Suppressor macrophage treated with lipopolysaccharide for 4 hours (primary cell): Measurements from ENCODE around the gene OLA1.

Experiments
- DNase-seq: peaks from one replicate; pipeline ENCODE4 v3.0.0-alpha.2; 2020

The OLA1 gene

GRCh38 chr2:174112073-174112472, 136.3 kb downstream of the OLA1 start:
- DNase-seq, result peak; percentile 28

- no peak for DNase-seq
Measured at GRCh38 chr2:174108579-174108978, 139.8 kb downstream of the OLA1 start.

- no peak for DNase-seq
Measured at GRCh38 chr2:174106736-174107135, 141.6 kb downstream of the OLA1 start.

- no peak for DNase-seq
Measured at GRCh38 chr2:174094542-174094941, 153.8 kb downstream of the OLA1 start.

- DNase-seq, result peak; percentile 22
Measured at GRCh38 chr2:174090476-174090875, 157.9 kb downstream of the OLA1 start.

- DNase-seq, result no peak
Measured at GRCh38 chr2:174088706-174089460, 159.4 kb downstream of the OLA1 start.

- no peak for DNase-seq
Measured at GRCh38 chr2:174086708-174087107, 161.6 kb downstream of the OLA1 start.

GRCh38 chr2:174085781-174086180, 162.6 kb downstream of the OLA1 start:
- no peak for DNase-seq

GRCh38 chr2:174083843-174084458, 164.4 kb downstream of the OLA1 start:
- DNase-seq, result no peak

- no peak for DNase-seq
Measured at GRCh38 chr2:174080672-174081121, 167.6 kb downstream of the OLA1 start.

- DNase-seq, result peak; percentile 21
Measured at GRCh38 chr2:174078275-174078674, 170.1 kb downstream of the OLA1 start.

GRCh38 chr2:174076975-174077374, 171.4 kb downstream of the OLA1 start:
- DNase-seq, result no peak

GRCh38 chr2:174076040-174076439, 172.3 kb downstream of the OLA1 start:
- DNase-seq, result no peak

- DNase-seq, result no peak
Measured at GRCh38 chr2:174074831-174075230, 173.5 kb downstream of the OLA1 start.

GRCh38 chr2:174072857-174073256, 175.5 kb downstream of the OLA1 start:
- no peak for DNase-seq

- peak; percentile 20 for DNase-seq
Measured at GRCh38 chr2:174072069-174072468, 176.3 kb downstream of the OLA1 start.

GRCh38 chr2:174071321-174071720, 177.0 kb downstream of the OLA1 start:
- DNase-seq, result no peak

- DNase-seq, result no peak
Measured at GRCh38 chr2:174070281-174070680, 178.1 kb downstream of the OLA1 start.

- no peak for DNase-seq
Measured at GRCh38 chr2:174067815-174068214, 180.5 kb downstream of the OLA1 start.

GRCh38 chr2:174066871-174067270, 181.5 kb downstream of the OLA1 start:
- no peak for DNase-seq

GRCh38 chr2:174063492-174064092, 184.7 kb downstream of the OLA1 start:
- DNase-seq, result no peak

GRCh38 chr2:174062934-174063333, 185.4 kb downstream of the OLA1 start:
- DNase-seq, result no peak

- no peak for DNase-seq
Measured at GRCh38 chr2:174059884-174060244, 188.5 kb downstream of the OLA1 start.

GRCh38 chr2:174059178-174059883, 189.0 kb downstream of the OLA1 start:
- DNase-seq, result peak; percentile 89
